ENCODE measurements around the gene FZD10. TPM values are rescaled to one million over a fixed set of nuclear protein-coding genes. Genes with fewer than 3 reads are reported as not detected.

FZD10 gene
- total and polyA plus RNA-seq, 2 donors, result 3.5 to 4.3 TPM

DNA sequence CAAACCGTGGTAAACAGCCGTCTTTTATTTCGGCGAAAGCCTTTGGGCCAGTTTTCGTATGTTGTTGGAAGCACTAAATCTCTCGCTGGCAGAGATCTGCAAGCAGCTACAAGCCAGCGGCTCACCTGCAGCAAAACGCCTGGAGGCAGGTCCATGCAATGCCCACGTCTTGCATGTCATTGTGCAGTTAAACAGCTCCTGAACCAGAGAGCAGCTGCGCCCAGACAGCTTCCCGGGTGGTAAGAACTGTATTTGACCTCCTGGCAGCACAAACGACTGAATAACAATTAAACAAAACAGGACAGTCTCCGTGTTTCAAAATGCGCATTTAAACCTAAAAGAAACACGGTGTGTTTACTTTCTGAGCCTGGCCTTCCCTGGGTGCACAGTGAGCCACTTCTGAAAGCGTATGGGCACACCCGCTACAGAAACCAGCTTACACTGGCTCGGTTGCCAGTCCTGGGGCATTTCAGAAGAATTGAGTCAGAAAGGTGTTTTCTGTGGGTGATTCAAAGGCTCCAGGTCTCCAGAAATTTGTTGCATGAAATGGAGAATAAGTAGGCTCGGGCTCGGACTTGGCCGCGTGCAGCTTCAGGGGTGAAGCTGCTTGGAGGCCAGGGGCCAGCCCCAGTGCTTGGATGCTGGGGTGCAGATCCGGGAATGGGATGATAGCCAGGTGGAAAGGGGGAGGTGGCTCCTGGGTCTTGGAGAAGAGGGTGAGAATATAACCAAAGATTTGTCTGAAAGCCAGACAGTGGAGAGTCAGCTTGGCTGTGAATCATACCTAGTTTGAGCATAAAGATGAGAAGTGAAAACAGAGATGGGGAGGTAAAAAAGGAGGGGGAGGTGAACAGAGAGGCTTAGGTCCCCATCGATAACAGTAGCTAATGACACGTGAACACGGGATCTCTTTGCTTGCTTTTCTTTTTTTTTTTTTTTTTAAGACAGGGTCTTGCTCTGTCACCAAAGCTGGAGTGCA, 24.9 kb upstream of the FZD10 start:
- 47% methylated on average over 26 of the region's 26 CpGs for WGBS
- no peaks in the 10 kb centered on the region for H3K4me1 ChIP-seq (ENCODE audit: insufficient read depth)
- DNase-seq (ENCODE audit: extremely low spot score), result peak; percentile 39
- H3K4me3 ChIP-seq (ENCODE audit: low read depth, low read length), result no peak overlapping the region
- no peaks in the 10 kb centered on the region for H3K36me3 ChIP-seq (ENCODE audit: insufficient read depth)
- H3K27ac ChIP-seq (ENCODE audit: low read depth), result no peak overlapping the region

DNA sequence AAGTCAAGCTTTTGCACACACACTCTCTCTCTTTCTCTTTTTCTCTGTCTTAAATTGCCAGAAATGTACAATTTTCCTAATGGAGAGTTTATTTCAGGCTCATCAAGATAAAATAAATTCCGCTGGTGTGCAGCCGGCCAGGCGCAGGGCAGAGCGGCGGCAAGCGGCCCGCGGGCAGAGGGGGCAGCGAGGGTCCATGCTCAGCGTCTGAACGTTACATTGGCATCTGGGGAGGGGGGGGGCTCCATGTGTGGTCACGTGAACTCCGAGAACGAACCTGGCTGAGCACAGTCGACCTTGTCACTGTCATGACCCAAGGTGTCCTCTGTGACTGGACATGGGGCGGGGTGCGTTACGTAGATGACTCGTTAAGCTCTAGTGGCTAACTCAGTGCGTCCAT, 23.8 kb upstream of the FZD10 start:
- Histone ChIP-seq H3K4me1 (ENCODE audit: insufficient read depth) (no peaks in the 10 kb centered on the region), H3K27ac (ENCODE audit: low read depth) (no peak overlapping the region), H3K4me3 (ENCODE audit: low read depth, low read length) (no peak overlapping the region), H3K36me3 (ENCODE audit: insufficient read depth) (no peaks in the 10 kb centered on the region)
- no peak for DNase-seq (ENCODE audit: extremely low spot score)
- 87% methylated on average over 20 of the region's 20 CpGs for WGBS

DNA sequence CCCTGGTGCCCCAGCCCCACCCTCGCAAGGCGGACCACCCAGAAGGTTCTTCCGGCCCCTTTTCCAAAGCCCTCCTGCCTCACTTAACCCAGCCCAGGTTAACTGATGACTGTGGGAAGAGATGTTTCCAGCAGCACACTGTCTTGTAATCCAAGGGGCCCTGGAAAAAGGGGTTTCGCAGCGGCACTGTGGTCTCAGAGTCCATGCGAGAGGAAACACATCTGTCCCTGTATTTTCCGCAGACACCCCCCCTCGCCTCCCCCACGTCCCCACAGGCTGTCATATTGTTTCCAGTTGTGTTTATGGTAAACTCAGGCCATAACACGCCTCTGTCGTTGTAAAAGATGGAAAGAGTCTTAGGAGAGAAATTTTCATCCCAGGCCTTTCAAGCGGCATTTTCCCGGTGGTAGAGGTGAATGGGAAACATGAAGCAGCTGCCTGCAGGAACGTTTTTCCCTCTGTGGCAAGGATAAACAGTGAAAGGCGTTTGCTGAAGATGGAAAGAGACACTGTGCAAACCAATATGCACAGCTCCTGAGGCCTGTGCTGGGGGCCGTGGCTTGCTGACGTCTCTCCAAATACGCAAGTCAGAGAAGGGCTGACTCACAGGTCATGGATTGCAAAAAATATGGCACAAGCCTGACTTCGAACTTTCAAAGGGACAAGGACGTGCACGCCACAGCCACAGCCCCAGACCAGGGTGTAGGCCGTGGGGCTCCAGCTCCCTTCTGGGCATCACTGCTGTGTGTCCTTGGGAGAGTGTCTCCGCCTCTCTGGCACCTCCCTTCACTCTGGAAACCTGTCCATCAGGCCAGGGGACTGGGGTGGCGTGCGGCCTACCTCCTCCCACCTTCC, 22.5 kb upstream of the FZD10 start:
- no peak for DNase-seq (ENCODE audit: extremely low spot score)
- Histone ChIP-seq H3K4me1 (ENCODE audit: insufficient read depth) (no peaks in the 10 kb centered on the region), H3K36me3 (ENCODE audit: insufficient read depth) (no peaks in the 10 kb centered on the region), H3K4me3 (ENCODE audit: low read depth, low read length) (no peak overlapping the region), H3K27ac (ENCODE audit: low read depth) (peak overlapping the region; percentile 65)
- 50% methylated on average over 25 of the region's 25 CpGs for WGBS

DNA sequence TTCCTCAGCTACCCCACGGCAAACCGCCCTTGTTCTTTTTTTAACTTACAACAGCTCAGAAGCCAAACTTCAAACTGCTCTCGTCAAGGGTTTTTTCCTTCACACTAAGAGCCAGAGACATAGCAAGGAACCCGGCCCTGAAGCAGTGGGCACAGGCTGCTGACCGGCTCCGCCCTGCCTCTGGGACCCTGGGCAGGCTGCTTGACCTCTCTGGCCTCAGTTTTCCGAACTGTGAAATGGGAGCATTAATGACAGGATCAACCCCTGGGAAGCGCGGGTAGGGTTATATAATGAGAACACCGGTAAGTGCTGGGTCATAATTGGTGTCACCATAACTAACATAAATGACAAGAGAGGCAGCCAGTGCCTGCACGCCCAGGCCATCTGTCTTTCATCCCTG, 21.2 kb upstream of the FZD10 start:
- WGBS, result 81% methylated on average over 11 of the region's 11 CpGs
- DNase-seq (ENCODE audit: extremely low spot score), result no peak
- Histone ChIP-seq H3K4me3 (ENCODE audit: low read depth, low read length) (no peak overlapping the region), H3K4me1 (ENCODE audit: insufficient read depth) (no peaks in the 10 kb centered on the region), H3K27ac (ENCODE audit: low read depth) (no peak overlapping the region), H3K36me3 (ENCODE audit: insufficient read depth) (no peaks in the 10 kb centered on the region)

DNA sequence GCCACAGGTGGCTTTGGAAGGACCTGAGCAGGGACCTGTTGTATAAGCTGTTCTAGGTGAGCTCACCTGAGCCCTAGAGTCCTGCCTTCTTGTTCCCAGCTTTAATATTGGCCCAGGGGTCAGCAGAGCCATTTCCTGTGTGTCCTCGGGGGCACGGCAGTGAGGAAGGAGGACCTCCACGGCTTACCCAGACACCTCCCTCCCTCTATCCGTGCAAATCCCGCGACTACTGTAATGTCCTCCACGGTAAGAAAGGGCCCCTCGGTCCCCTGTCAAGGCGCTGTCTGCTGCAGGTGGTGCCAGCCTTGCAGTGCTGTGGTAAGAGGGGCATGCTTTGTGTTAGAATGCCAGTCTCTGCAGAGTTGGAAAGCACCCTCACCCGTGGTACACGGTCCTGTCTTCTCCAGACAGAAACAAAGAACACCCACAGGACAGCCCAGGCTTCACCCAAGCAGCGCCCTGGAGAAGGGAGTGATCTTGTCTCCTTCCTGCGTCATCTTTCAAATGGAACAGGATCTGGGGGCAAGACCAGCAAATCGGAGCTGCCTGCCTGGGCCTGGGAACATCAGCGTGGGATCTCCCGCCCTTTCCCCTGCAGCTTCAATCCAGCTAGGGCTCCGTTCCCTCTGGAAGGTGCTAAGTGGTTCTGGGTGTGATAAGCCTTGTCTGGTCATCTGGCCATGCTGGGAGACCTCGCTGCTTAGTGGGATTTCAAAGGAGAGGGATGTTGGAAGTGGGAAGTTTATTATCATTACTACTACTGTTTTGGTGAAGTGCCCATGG, 20.2 kb upstream of the FZD10 start:
- H3K4me1 ChIP-seq (ENCODE audit: insufficient read depth), result no peaks in the 10 kb centered on the region
- DNase-seq (ENCODE audit: extremely low spot score), result no peak
- H3K36me3 ChIP-seq (ENCODE audit: insufficient read depth), result no peaks in the 10 kb centered on the region
- H3K4me3 ChIP-seq (ENCODE audit: low read depth, low read length), result no peak overlapping the region
- H3K27ac ChIP-seq (ENCODE audit: low read depth), result no peak overlapping the region
- WGBS, result 65% methylated on average over 18 of the region's 18 CpGs

DNA sequence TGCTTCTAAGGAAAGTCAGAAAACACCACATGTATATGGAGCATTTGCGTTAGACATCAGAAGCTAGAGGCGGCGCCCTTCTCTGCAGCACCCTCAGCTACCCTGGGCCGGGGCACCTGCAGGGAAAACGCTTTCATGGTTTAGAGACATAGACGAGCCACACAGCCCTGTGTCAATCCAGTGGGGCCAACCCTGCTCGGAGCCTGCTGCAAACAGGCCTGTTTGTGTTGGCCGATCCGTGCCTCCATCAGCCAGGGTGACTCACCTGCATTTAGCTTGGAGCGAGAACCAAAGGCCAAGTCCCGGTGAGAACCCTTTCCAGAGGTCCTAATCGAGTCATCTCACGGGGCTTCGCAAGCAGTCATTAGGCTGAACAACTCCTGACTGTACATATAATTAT, 19.5 kb upstream of the FZD10 start:
- 80% methylated on average over 14 of the region's 14 CpGs for WGBS
- H3K4me3 ChIP-seq (ENCODE audit: low read depth, low read length), result no peak overlapping the region
- no peaks in the 10 kb centered on the region for H3K36me3 ChIP-seq (ENCODE audit: insufficient read depth)
- DNase-seq (ENCODE audit: extremely low spot score), result no peak
- H3K4me1 ChIP-seq (ENCODE audit: insufficient read depth), result no peaks in the 10 kb centered on the region
- no peak overlapping the region for H3K27ac ChIP-seq (ENCODE audit: low read depth)

DNA sequence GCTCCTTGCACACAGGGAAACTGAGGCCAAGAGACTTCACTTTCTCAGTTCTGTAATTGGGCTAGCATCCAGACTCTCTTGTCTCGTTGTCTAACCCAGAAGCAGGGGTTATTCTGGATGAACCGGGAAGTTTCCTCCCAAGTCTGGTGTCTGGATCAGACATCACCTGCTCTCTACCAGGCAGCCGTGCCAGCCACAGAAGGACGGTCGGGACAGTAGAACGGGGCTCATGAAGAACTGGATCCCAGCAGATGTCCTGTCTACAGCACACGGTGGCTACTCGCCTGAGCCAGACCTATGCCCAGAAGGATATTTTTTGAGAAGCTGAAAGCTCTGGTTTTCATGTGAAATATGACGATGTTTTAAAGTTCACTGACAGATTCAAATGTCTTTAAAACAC, 19.1 kb upstream of the FZD10 start:
- no peak overlapping the region for H3K27ac ChIP-seq (ENCODE audit: low read depth)
- WGBS, result 81% methylated on average over 9 of the region's 9 CpGs
- no peak for DNase-seq (ENCODE audit: extremely low spot score)

DNA sequence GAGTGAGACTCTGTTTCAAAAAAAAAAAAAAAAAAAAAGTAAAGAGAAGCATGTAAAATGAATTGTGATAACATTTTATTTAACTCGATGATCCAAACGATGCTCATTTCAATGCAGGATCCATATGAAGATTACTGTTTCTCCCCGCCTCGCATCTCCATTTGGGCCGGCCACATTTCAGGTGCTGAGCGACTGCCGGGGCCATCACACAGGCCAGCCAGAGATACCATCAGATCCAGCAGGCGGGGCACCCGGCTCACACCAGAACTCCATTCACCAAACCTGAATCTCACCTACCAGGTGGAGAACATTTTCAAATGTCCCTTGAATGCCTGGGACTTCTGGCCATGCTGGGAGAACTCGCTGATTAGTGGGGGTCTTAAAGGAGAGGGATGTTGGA, 18.0 kb upstream of the FZD10 start:
- no peak for DNase-seq (ENCODE audit: extremely low spot score)
- H3K4me1 ChIP-seq (ENCODE audit: insufficient read depth), result no peaks in the 10 kb centered on the region
- no peaks in the 10 kb centered on the region for H3K36me3 ChIP-seq (ENCODE audit: insufficient read depth)
- H3K4me3 ChIP-seq (ENCODE audit: low read depth, low read length), result no peak overlapping the region
- WGBS, result 91% methylated on average over 10 of the region's 10 CpGs
- H3K27ac ChIP-seq (ENCODE audit: low read depth), result no peak overlapping the region

More for the DNA sequence above, 19.1 kb upstream of the FZD10 start:
- Histone ChIP-seq H3K4me1 (ENCODE audit: insufficient read depth) (no peaks in the 10 kb centered on the region), H3K4me3 (ENCODE audit: low read depth, low read length) (no peak overlapping the region), H3K36me3 (ENCODE audit: insufficient read depth) (no peaks in the 10 kb centered on the region)

DNA sequence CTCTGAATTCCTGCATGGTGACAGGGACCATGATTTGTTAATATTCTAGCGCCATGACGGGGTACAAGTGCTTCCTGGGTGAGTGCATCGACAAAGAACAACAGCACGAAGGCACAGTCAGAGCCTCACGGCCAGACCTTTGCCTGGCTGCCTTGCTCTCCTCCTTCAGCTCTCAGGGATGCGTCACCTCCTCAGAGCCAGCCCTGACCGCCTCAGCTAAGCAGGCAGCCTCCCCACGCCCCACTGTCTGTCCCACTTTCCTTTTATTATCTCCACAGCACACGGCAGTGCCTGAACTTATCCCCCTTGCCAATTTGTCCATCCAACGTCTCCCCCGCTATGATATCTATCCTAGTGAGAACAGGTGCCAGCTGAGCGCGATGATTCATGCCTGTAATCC, 16.5 kb upstream of the FZD10 start:
- no peak overlapping the region for H3K4me3 ChIP-seq (ENCODE audit: low read depth, low read length)
- 60% methylated on average over 13 of the region's 13 CpGs for WGBS
- DNase-seq (ENCODE audit: extremely low spot score), result no peak
- H3K27ac ChIP-seq (ENCODE audit: low read depth), result no peak overlapping the region
- no peaks in the 10 kb centered on the region for H3K4me1 ChIP-seq (ENCODE audit: insufficient read depth)
- no peaks in the 10 kb centered on the region for H3K36me3 ChIP-seq (ENCODE audit: insufficient read depth)

DNA sequence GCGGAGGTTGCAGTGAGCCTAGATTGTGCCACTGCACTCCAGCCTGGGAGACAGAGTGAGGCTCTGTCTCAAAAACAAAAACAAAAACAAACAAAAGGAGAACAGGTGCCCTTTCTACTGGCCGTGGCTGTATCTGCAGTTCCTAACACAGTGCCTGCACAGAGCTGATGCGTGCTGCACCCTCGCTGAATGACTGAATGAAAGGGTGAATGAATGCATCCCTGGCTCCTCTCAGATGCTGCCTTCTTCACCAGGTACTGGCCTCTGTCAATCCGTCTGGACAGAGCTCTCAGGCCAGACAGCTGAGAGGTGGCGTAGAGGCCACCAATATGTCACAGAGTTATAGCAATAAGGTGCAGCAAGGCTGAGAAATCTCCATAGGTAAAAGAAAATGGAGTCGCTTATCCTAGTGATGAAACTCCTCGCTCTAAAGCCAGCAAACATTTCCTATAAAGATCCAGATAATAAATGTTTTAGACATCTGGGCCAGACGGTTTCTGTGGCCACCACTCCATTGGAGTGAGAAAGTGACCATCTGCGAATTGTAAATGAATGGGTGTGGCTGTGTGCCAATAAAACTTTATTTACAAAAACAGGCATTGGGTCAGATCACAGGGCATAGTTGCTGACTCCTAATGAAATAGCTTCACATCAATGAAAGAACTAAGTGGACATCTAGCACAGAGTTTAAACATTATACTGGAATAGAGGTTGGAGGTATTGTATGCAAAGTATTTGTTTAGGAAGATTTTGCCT, 15.9 kb upstream of the FZD10 start:
- 63% methylated on average over 10 of the region's 10 CpGs for WGBS
- H3K4me3 ChIP-seq (ENCODE audit: low read depth, low read length), result no peak overlapping the region
- DNase-seq (ENCODE audit: extremely low spot score), result no peak
- H3K27ac ChIP-seq (ENCODE audit: low read depth), result no peak overlapping the region
- no peaks in the 10 kb centered on the region for H3K4me1 ChIP-seq (ENCODE audit: insufficient read depth)
- H3K36me3 ChIP-seq (ENCODE audit: insufficient read depth), result no peaks in the 10 kb centered on the region

DNA sequence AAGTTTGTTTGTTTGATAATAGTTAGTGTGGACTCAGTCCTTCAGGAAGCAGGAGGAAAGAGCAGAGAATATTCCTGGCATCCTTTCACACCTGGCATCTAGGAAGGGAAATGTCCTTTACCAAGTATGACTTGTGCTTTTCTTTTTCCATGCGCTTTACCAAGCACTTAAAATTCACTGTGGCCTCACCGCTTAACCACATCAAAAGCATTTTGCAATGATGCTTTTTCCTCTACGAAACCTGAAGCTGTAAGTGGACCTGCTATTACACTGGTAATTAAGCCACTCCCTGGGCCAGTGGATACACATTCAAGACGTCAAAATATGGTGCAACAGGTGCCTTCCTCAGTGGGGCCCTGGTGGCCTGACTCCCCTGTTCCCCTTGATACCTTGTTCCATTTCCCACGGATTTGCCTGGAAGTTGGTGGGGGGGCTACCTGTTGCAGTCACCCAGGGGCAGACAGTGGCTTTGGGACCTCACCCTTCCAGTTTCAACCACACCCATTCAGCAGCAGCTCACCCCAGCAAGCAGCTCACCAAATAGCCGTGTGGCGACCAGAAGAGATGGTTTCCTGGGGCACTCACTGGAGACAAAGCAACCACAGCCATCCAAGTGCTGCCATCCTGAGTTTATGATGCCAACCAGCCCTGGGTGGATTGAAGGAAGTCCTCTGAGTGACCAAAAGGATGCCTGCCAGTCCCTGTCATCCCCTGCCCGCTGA, 14.2 kb upstream of the FZD10 start:
- Histone ChIP-seq H3K4me1 (ENCODE audit: insufficient read depth) (no peaks in the 10 kb centered on the region), H3K36me3 (ENCODE audit: insufficient read depth) (no peaks in the 10 kb centered on the region), H3K27ac (ENCODE audit: low read depth) (no peak overlapping the region), H3K4me3 (ENCODE audit: low read depth, low read length) (no peak overlapping the region)
- DNase-seq (ENCODE audit: extremely low spot score), result no peak
- WGBS, result 58% methylated on average over 8 of the region's 8 CpGs

DNA sequence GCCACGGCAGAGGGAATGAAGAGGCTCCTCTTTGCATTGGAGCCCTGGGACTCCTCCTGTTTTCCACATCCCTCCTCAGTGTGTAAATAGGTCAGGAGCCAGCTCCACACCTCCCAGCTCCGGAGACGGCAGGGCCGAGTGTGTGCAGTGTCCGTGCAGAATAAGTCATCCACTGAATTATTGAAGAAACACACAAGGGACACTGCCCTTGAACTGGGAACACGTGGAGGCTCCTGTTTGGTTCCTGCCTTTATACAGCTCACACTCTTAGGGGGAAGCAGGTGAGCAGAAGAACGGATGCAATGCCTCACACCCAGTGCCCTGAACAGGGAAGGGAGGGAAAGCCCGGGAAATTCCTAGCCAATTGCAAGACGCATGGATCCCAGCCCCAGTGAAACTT, 10.4 kb upstream of the FZD10 start:
- H3K27ac ChIP-seq (ENCODE audit: low read depth), result no peak overlapping the region
- no peak overlapping the region for H3K4me3 ChIP-seq (ENCODE audit: low read depth, low read length)
- H3K4me1 ChIP-seq (ENCODE audit: insufficient read depth), result no peaks in the 10 kb centered on the region
- H3K36me3 ChIP-seq (ENCODE audit: insufficient read depth), result no peaks in the 10 kb centered on the region
- DNase-seq (ENCODE audit: extremely low spot score), result no peak
- 83% methylated on average over 9 of the region's 9 CpGs for WGBS
